Liver (tissue), 9 donors: ENCODE results near the gene SERPINA9. TPM values are rescaled to one million over a fixed set of nuclear protein-coding genes. Genes with fewer than 3 reads are reported as not detected.
A peak's percentile ranks its signal among the peaks of the same experiment; 100 is the strongest.

Experiments used
- DNase-seq: peaks from one replicate; pipeline ENCODE4 v3.0.0-alpha.2; 2017; ENCODE audit warnings: low spot score
- H3K27ac ChIP-seq, 2 donors: one replicate each; pipeline ENCODE4 v1.7.0; 2013; ENCODE audit warnings: inconsistent platforms in 2 of 2, low read length in 2 of 2, control low read depth in 1 of 2, low read depth in 1 of 2, mild to moderate bottlenecking in 1 of 2
- H3K27me3 ChIP-seq, 4 donors: one replicate each; pipeline versions ENCODE4 v1.6.1 to v1.7.0; 2013; ENCODE audit warnings: low read length in 3 of 4, inconsistent platforms in 1 of 4, mild to moderate bottlenecking in 1 of 4, moderate library complexity in 1 of 4; ENCODE audit not compliant: control insufficient read depth in 4 of 4, insufficient read depth in 4 of 4
- H3K36me3 ChIP-seq, 4 donors: one replicate each; pipeline versions ENCODE4 v1.6.1 to v1.7.0; 2013; ENCODE audit warnings: low read length in 3 of 4, mild to moderate bottlenecking in 3 of 4, low read depth in 1 of 4, moderate library complexity in 1 of 4; ENCODE audit not compliant: control insufficient read depth in 4 of 4, insufficient read depth in 3 of 4
- H3K4me1 ChIP-seq, 4 donors: one replicate each; pipeline versions ENCODE4 v1.6.1 to v1.7.0; 2013; ENCODE audit warnings: low read length in 3 of 4, mild to moderate bottlenecking in 3 of 4, moderate library complexity in 1 of 4; ENCODE audit not compliant: control insufficient read depth in 4 of 4, insufficient read depth in 4 of 4
- H3K4me3 ChIP-seq, 3 donors: one replicate each; pipeline versions ENCODE4 v1.6.1 to v1.7.0; 2013; ENCODE audit warnings: low read length in 3 of 3, control low read depth in 1 of 3, low read depth in 1 of 3, mild to moderate bottlenecking in 1 of 3
- H3K9ac ChIP-seq, 2 donors: one replicate each; pipeline ENCODE4 v1.7.0; 2013; ENCODE audit warnings: low read length in 2 of 2, mild to moderate bottlenecking in 2 of 2, moderate library complexity in 2 of 2, control low read depth in 1 of 2, low read depth in 1 of 2
- H3K9me3 ChIP-seq, 4 donors: one replicate each; pipeline versions ENCODE4 v1.6.1 to v1.7.0; 2013; ENCODE audit warnings: low read length in 3 of 4; ENCODE audit not compliant: control insufficient read depth in 4 of 4
- EGR1 ChIP-seq, 2 donors: IDR thresholded peaks; 2 replicates each; pipeline ENCODE4 v1.6.1; 2016 to 2018; ENCODE audit warnings: antibody characterized with exemption in 2 of 2, low read depth in 2 of 2
- FOXA1 ChIP-seq: IDR thresholded peaks from 2 replicates; pipeline ENCODE4 v1.6.1; 2016; ENCODE audit warnings: antibody characterized with exemption
- FOXA2 ChIP-seq: IDR thresholded peaks from 2 replicates; pipeline ENCODE4 v1.6.1; 2016; ENCODE audit warnings: antibody characterized with exemption
- GABPA ChIP-seq, 2 donors: IDR thresholded peaks in 1 of 2; conservative IDR thresholded peaks in 1 of 2; 2 replicates each; pipeline ENCODE4 v1.6.1; 2016; ENCODE audit warnings: antibody characterized with exemption in 2 of 2, mild to moderate bottlenecking in 1 of 2, moderate library complexity in 1 of 2
- HNF4A ChIP-seq, 2 donors: conservative IDR thresholded peaks; 2 replicates each; pipeline ENCODE4 v1.6.1; 2016; ENCODE audit warnings: antibody characterized with exemption in 2 of 2, mild to moderate bottlenecking in 2 of 2
- HNF4G ChIP-seq: IDR thresholded peaks from 2 replicates; pipeline ENCODE4 v1.6.1; 2016; ENCODE audit warnings: antibody characterized with exemption
- JUND ChIP-seq, 2 donors: IDR thresholded peaks; 2 replicates each; pipeline ENCODE4 v1.6.1; 2016; ENCODE audit warnings: antibody characterized with exemption in 2 of 2
- MAX ChIP-seq: IDR thresholded peaks from 2 replicates; pipeline ENCODE4 v1.6.1; 2016; ENCODE audit warnings: antibody characterized with exemption
- NR2F2 ChIP-seq: IDR thresholded peaks from 2 replicates; pipeline ENCODE4 v1.6.1; 2016; ENCODE audit warnings: antibody characterized with exemption
- RAD21 ChIP-seq, 2 donors: IDR thresholded peaks; 2 replicates each; pipeline ENCODE4 v1.6.1; 2016; ENCODE audit warnings: antibody characterized with exemption in 2 of 2, mild to moderate bottlenecking in 2 of 2
- REST ChIP-seq: IDR thresholded peaks from 2 replicates; pipeline ENCODE4 v1.6.1; 2016; ENCODE audit warnings: antibody characterized with exemption, mild to moderate bottlenecking
- RXRA ChIP-seq, 2 donors: IDR thresholded peaks; 2 replicates each; pipeline ENCODE4 v1.6.1; 2017 to 2018; ENCODE audit warnings: antibody characterized with exemption in 2 of 2, mild to moderate bottlenecking in 1 of 2
- SP1 ChIP-seq: IDR thresholded peaks from 2 replicates; pipeline ENCODE4 v1.6.1; 2018; ENCODE audit warnings: antibody characterized with exemption, mild to moderate bottlenecking
- TAF1 ChIP-seq: conservative IDR thresholded peaks from 2 replicates; pipeline ENCODE4 v1.6.1; 2016; ENCODE audit warnings: antibody characterized with exemption, mild to moderate bottlenecking
- YY1 ChIP-seq: IDR thresholded peaks from 2 replicates; pipeline ENCODE4 v1.6.1; 2016; ENCODE audit warnings: antibody characterized with exemption, mild to moderate bottlenecking
- ZBTB33 ChIP-seq: IDR thresholded peaks from 2 replicates; pipeline ENCODE4 v1.6.1; 2016; ENCODE audit warnings: antibody characterized with exemption
- WGBS: extraction: QIAGEN DNeasy Blood & Tissue Kit; methylation state at CpG from one replicate; pipeline ENCODE4 v1.1.7; 2013; 5-methylcytosine and 5-hydroxymethylcytosine counted together
- polyA plus RNA-seq, 2 donors: library from polyadenylated mRNA; stranded (reverse) in 1 of 2; unstranded in 1 of 2; fragments of 200-250 nt in 1 of 2; fragments of >200 nt in 1 of 2; fragmentation: Nextera tagmentation in 1 of 2; extraction: Ambion mirVana in 1 of 2; gene quantifications; one replicate each; pipeline versions ENCODE4 v1.2.1 to v1.2.3, GENCODE V29; 2013 to 2015
- total RNA-seq, 2 donors: library from RNA; depleted of rRNA; stranded (reverse); fragments of >200 nt; gene quantifications; one replicate each; pipeline ENCODE4 v1.2.3, GENCODE V29; 2014
- TF ChIP-seq, protein P1 (sequence below): fragments of 150-350 bp; IDR thresholded peaks from 2 replicates; pipeline ENCODE4 v1.5.1; 2017; ENCODE audit warnings: improper control_type of control experiment, low read depth, low read length; ENCODE audit not compliant: missing input control
- TF ChIP-seq, protein P2 (sequence below): IDR thresholded peaks from 2 replicates; pipeline ENCODE4 v1.6.1; 2016; ENCODE audit warnings: antibody characterized with exemption
- donor health status: healthy.
- donor health status: healthy.
- donor health status: healthy.
- donor health status: healthy.
- donor health status: healthy.

SERPINA9 gene
- total and polyA plus RNA-seq, 4 donors = not detected

GRCh38 chr14:94523265-94523664 lies 47.3 kb upstream of the SERPINA9 start:
- Histone ChIP-seq H3K9ac (no peak overlapping the region), H3K9me3 (no peaks in the 10 kb centered on the region), H3K36me3 (no peaks in the 10 kb centered on the region), H3K4me3 (no peak overlapping the region), H3K27me3 (no peaks in the 10 kb centered on the region), H3K4me1 (peaks cover 7 to 23% (median 18%) of the 10 kb centered on the region in 4 donors), H3K27ac (no peak overlapping the region)
- WGBS = 94% methylated on average over 8 of the region's 8 CpGs
- TF ChIP-seq TAF1 = no peak
- no peak for TF ChIP-seq NR2F2
- TF ChIP-seq GABPA (IDR thresholded peaks at IDR 0.05 in 1 of 2, conservative IDR thresholded peaks at IDR 0.05 in 1 of 2) = no peak
- no peak for TF ChIP-seq JUND (IDR thresholded peaks at IDR 0.05)
- no peak for TF ChIP-seq RXRA (IDR thresholded peaks at IDR 0.05)
- TF ChIP-seq FOXA1 = no peak
- TF ChIP-seq, protein P1, sequence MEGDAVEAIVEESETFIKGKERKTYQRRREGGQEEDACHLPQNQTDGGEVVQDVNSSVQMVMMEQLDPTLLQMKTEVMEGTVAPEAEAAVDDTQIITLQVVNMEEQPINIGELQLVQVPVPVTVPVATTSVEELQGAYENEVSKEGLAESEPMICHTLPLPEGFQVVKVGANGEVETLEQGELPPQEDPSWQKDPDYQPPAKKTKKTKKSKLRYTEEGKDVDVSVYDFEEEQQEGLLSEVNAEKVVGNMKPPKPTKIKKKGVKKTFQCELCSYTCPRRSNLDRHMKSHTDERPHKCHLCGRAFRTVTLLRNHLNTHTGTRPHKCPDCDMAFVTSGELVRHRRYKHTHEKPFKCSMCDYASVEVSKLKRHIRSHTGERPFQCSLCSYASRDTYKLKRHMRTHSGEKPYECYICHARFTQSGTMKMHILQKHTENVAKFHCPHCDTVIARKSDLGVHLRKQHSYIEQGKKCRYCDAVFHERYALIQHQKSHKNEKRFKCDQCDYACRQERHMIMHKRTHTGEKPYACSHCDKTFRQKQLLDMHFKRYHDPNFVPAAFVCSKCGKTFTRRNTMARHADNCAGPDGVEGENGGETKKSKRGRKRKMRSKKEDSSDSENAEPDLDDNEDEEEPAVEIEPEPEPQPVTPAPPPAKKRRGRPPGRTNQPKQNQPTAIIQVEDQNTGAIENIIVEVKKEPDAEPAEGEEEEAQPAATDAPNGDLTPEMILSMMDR = no peak
- no peak for TF ChIP-seq YY1
- TF ChIP-seq, protein P2, sequence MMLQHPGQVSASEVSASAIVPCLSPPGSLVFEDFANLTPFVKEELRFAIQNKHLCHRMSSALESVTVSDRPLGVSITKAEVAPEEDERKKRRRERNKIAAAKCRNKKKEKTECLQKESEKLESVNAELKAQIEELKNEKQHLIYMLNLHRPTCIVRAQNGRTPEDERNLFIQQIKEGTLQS = no peak
- DNase-seq = no peak

DNA sequence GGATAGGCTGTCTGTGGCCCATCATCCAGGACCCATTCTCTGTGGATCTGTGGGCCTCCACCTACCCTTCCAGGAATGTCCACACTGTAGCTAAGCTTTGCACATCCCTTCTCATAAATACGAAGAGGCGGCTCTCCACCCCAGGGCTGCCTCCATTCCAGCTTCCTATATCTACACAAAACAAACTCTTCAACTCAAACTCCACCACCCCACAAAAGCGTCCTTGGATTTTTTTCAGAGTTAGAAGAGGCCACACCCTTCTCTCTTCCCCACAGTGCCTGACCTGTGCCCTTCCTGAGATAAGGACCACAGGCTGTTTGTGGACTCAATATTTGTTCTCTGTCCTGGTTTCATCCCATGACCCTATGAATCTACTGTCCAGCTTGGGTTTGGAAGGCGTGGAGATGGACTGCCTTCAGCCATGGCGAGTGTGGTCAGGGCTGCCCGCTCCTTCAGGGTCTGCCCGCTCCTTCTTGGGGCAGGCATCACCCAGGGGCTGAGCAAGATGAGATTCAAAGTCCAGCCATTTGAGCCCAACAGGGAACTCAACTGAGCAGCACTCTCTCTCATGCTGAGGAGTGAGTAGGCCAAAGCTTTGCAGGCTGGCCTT lies 46.2 kb upstream of the SERPINA9 start:
- no peak for DNase-seq
- Histone ChIP-seq H3K27me3 (no peaks in the 10 kb centered on the region), H3K4me1 (peaks cover 7 to 27% (median 21%) of the 10 kb centered on the region in 4 donors), H3K36me3 (no peaks in the 10 kb centered on the region), H3K4me3 (no peak overlapping the region), H3K9me3 (no peaks in the 10 kb centered on the region), H3K9ac (no peak overlapping the region), H3K27ac (no peak overlapping the region)
- TF ChIP-seq YY1 = peak; percentile 51
- peak in 1 of 2 donors; percentile 36 for TF ChIP-seq JUND (IDR thresholded peaks at IDR 0.05)
- TF ChIP-seq SP1 = peak; percentile 67
- TF ChIP-seq REST = peak; percentile 69
- TF ChIP-seq, protein P1 = no peak
- peak; percentile 80 for TF ChIP-seq NR2F2
- TF ChIP-seq MAX = no peak
- TF ChIP-seq EGR1 (IDR thresholded peaks at IDR 0.05; ENCODE audit: low read depth in 2 of 2) = peak in 1 of 2 donors; percentile 29
- TF ChIP-seq ZBTB33 = no peak
- TF ChIP-seq GABPA (IDR thresholded peaks at IDR 0.05 in 1 of 2, conservative IDR thresholded peaks at IDR 0.05 in 1 of 2) = peak in 1 of 2 donors; percentile 14
- peak; percentile 75 to 89 for TF ChIP-seq HNF4A (conservative IDR thresholded peaks at IDR 0.05)
- TF ChIP-seq, protein P2 = no peak
- TF ChIP-seq RAD21 (IDR thresholded peaks at IDR 0.05) = peak in 1 of 2 donors; percentile 51
- peak; percentile 35 for TF ChIP-seq HNF4G
- peak; percentile 93 to 97 for TF ChIP-seq RXRA (IDR thresholded peaks at IDR 0.05)
- TF ChIP-seq TAF1 = no peak
- TF ChIP-seq FOXA1 = peak; percentile 45
- TF ChIP-seq FOXA2 = no peak
- WGBS = 50% methylated on average over 7 of the region's 7 CpGs
